ENCODE data around the gene TPPP. TPM values are rescaled to one million over a fixed set of nuclear protein-coding genes. Genes with fewer than 3 reads are reported as not detected.
"Not testable (repeated sequence)": the region's sequence is repeated elsewhere in the genome, so short reads cannot be mapped to it uniquely, and the experiment has no call there.

The TPPP gene
- 1 to 10 TPM; 3.9 to 6.3 TPM for total RNA-seq
- long read RNA-seq, partial matches to known transcripts, result 0 of 14 reads
- long read RNA-seq, other reads (novel, unspliced or antisense), result 14 of 14 reads

GRCh38 chr5:693271-694041 lies at the start of gene TPPP:
TPPP (minus strand) TSS chr5:693352; CDS start chr5:678060, 15,292 bp downstream.
- DNase-seq (peak; percentile 92 to 95), ATAC-seq (peak; percentile 93)
- intact Hi-C loops (cut with DNase I, micrococcal nuclease), result loop anchor here in 1 of 2 donors (10.0 kb wide), 1 partner anchor 91 kb away; the partner anchor contains the start of gene ZDHHC11B

- ATAC-seq; DNase-seq; intact Hi-C loops (cut with DNase I, micrococcal nuclease): not testable (repeated sequence)
Measured at GRCh38 chr5:742276-742675, 49.1 kb upstream of the TPPP start.

- intact Hi-C loops (cut with DNase I, micrococcal nuclease), result not testable (repeated sequence)
- ATAC-seq, result peak; percentile 37
Measured at GRCh38 chr5:734145-734544, 41.0 kb upstream of the TPPP start.

GRCh38 chr5:732754-733454 lies 39.8 kb upstream of the TPPP start:
- ATAC-seq; intact Hi-C loops (cut with DNase I, micrococcal nuclease); DNase-seq: not testable (repeated sequence)

More at GRCh38 chr5:734145-734544, 41.0 kb upstream of the TPPP start:
- DNase-seq, result not testable (repeated sequence)

- ATAC-seq; DNase-seq; intact Hi-C loops (cut with DNase I, micrococcal nuclease): not testable (repeated sequence)
Measured at GRCh38 chr5:729225-729624, 36.1 kb upstream of the TPPP start.

- DNase-seq; intact Hi-C loops (cut with DNase I, micrococcal nuclease); ATAC-seq: not testable (repeated sequence)
Measured at GRCh38 chr5:727087-727486, 33.9 kb upstream of the TPPP start.

- intact Hi-C loops (cut with DNase I, micrococcal nuclease); ATAC-seq: not testable (repeated sequence)
Measured at GRCh38 chr5:723865-724264, 30.7 kb upstream of the TPPP start.

GRCh38 chr5:723309-723708 lies 30.2 kb upstream of the TPPP start:
- intact Hi-C loops (cut with DNase I, micrococcal nuclease); DNase-seq: not testable (repeated sequence)

More at GRCh38 chr5:723865-724264, 30.7 kb upstream of the TPPP start:
- not testable (repeated sequence) for DNase-seq

GRCh38 chr5:719379-719778 lies 26.2 kb upstream of the TPPP start:
- DNase-seq; ATAC-seq; intact Hi-C loops (cut with DNase I, micrococcal nuclease): not testable (repeated sequence)

More at GRCh38 chr5:723309-723708, 30.2 kb upstream of the TPPP start:
- ATAC-seq, result not testable (repeated sequence)

- intact Hi-C loops (cut with DNase I, micrococcal nuclease), result no loop called here
- DNase-seq, result no peak
- ATAC-seq, result no peak
Measured at GRCh38 chr5:717143-717542, 24.0 kb upstream of the TPPP start.

GRCh38 chr5:716740-717139 lies 23.6 kb upstream of the TPPP start:
- DNase-seq; intact Hi-C loops (cut with DNase I, micrococcal nuclease): not testable (repeated sequence)
- ATAC-seq, result peak; percentile 78

- DNase-seq; ATAC-seq; intact Hi-C loops (cut with DNase I, micrococcal nuclease): not testable (repeated sequence)
Measured at GRCh38 chr5:715636-716035, 22.5 kb upstream of the TPPP start.

- ATAC-seq, result not testable (repeated sequence)
Measured at GRCh38 chr5:714215-715118, 21.3 kb upstream of the TPPP start.

GRCh38 chr5:713686-714085 lies 20.5 kb upstream of the TPPP start:
- not testable (repeated sequence) for DNase-seq, ATAC-seq
- intact Hi-C loops (cut with DNase I, micrococcal nuclease), result loop anchor here in 1 of 2 donors (5.0 kb wide), 1 partner anchor 84 kb away; no protein-coding TSS in a partner anchor

More at GRCh38 chr5:714215-715118, 21.3 kb upstream of the TPPP start:
- DNase-seq, result not testable (repeated sequence)
- intact Hi-C loops (cut with DNase I, micrococcal nuclease), result loop anchor here in 1 of 2 donors (5.0 kb wide), 1 partner anchor 83 kb away; no protein-coding TSS in a partner anchor

GRCh38 chr5:708848-709517 lies 15.8 kb upstream of the TPPP start:
- peak; percentile 20 for ATAC-seq
- intact Hi-C loops (cut with DNase I, micrococcal nuclease); DNase-seq: not testable (repeated sequence)

GRCh38 chr5:708374-708773 lies 15.2 kb upstream of the TPPP start:
- DNase-seq, result not testable (repeated sequence)
- peak; percentile 94 for ATAC-seq

GRCh38 chr5:706127-706526 lies 13.0 kb upstream of the TPPP start:
- DNase-seq; intact Hi-C loops (cut with DNase I, micrococcal nuclease); ATAC-seq: not testable (repeated sequence)

More at GRCh38 chr5:708374-708773, 15.2 kb upstream of the TPPP start:
- intact Hi-C loops (cut with DNase I, micrococcal nuclease), result not testable (repeated sequence)

Data from left colon (tissue), 2 donors.